Activated naive CD4-positive, alpha-beta T cell treated with anti-CD3 and anti-CD28 coated beads for 36 hours (primary cell): ENCODE results near the gene SCN1A. TPM values are rescaled to one million over a fixed set of nuclear protein-coding genes. Genes with fewer than 3 reads are reported as not detected.

Experiments used
- CTCF ChIA-PET: fragments of 350-600 bp; sonication (Branson Sonifier 250); formaldehyde crosslinking; loops from one replicate; lab custom pipeline; 2021; ENCODE audit warnings: antibody characterized with exemption; lab: Charles Lee
- DNase-seq: peaks from one replicate; pipeline ENCODE4 v3.0.0-alpha.2; 2020
- H3K27ac Mint-ChIP-seq: one replicate; pipeline ENCODE4 v1.8.0; 2021; ENCODE audit warnings: mild to moderate bottlenecking, mixed read lengths
- H3K27me3 Mint-ChIP-seq: one replicate; pipeline ENCODE4 v1.8.0; 2021; ENCODE audit warnings: low read depth, mixed read lengths
- H3K36me3 Mint-ChIP-seq: one replicate; pipeline ENCODE4 v1.8.0; 2021; ENCODE audit warnings: low read depth, mixed read lengths
- H3K4me1 Mint-ChIP-seq: one replicate; pipeline ENCODE4 v1.8.0; 2021; ENCODE audit warnings: low read depth, mixed read lengths
- H3K4me3 Mint-ChIP-seq: one replicate; pipeline ENCODE4 v1.8.0; 2021; ENCODE audit warnings: mild to moderate bottlenecking, moderate library complexity, mixed read lengths
- H3K9me3 Mint-ChIP-seq: one replicate; pipeline ENCODE4 v1.8.0; 2021; ENCODE audit warnings: mixed read lengths
- intact Hi-C: fragments of 100-400 bp; cut with micrococcal nuclease; formaldehyde crosslinking; loops from one replicate; pipeline ENCODE4 v1.15.1; 2023
- total RNA-seq, 2 experiments: library from RNA; stranded (reverse); gene quantifications; one replicate each; pipeline ENCODE4 v1.2.3, GENCODE V29; 2021

The SCN1A gene
- not detected for total RNA-seq

- intact Hi-C loops: loop anchor here (1.0 to 5.0 kb wide), 6 partner anchors 70 to 1135 kb away; partner anchors contain the start of gene SCN2A
- Mint-ChIP-seq H3K9me3 (no peaks in the 10 kb centered on the region), H3K27ac (no peak within 1 kb of the TSS), H3K36me3 (no peaks in the 10 kb centered on the region), H3K4me1 (peaks cover 2% of the 10 kb centered on the region), H3K27me3 (peaks cover 12% of the 10 kb centered on the region), H3K4me3 (no peak within 1 kb of the TSS)
- no peak for DNase-seq
- CTCF ChIA-PET: interaction anchor here (0.6 to 2.9 kb wide), 23 partner anchors 13 to 220 kb away, joined by 3 to 16 read pairs (median 4); partner anchors contain the start of gene TTC21B
These were observed at the start of gene SCN1A for GRCh38 chr2:166127217-166128155. TSS of gene SCN1A (minus strand) at chr2:166128020. CDS start at chr2:166073621, 54,399 bp downstream.

GRCh38 chr2:166173263-166173662 is 45.4 kb upstream of the SCN1A start:
- Mint-ChIP-seq H3K4me3 (no peak overlapping the region), H3K27me3 (peaks cover 13% of the 10 kb centered on the region), H3K36me3 (no peaks in the 10 kb centered on the region), H3K9me3 (no peaks in the 10 kb centered on the region), H3K27ac (no peak overlapping the region), H3K4me1 (no peaks in the 10 kb centered on the region)
- CTCF ChIA-PET: no interaction called here
- intact Hi-C loops: no loop called here
- no peak for DNase-seq

- H3K9me3 Mint-ChIP-seq: no peaks in the 10 kb centered on the region
- no peaks in the 10 kb centered on the region for H3K36me3 Mint-ChIP-seq
- H3K27me3 Mint-ChIP-seq: peaks cover 14% of the 10 kb centered on the region
- H3K4me1 Mint-ChIP-seq: no peaks in the 10 kb centered on the region
- intact Hi-C loops: no loop called here
- no peak for DNase-seq
- H3K27ac Mint-ChIP-seq: no peak overlapping the region
- no peak overlapping the region for H3K4me3 Mint-ChIP-seq
- CTCF ChIA-PET: no interaction called here
These were observed 43.4 kb upstream of the SCN1A start for GRCh38 chr2:166171216-166171615.

GRCh38 chr2:166170356-166170755 is 42.5 kb upstream of the SCN1A start:
- no peak for DNase-seq
- CTCF ChIA-PET: no interaction called here
- Mint-ChIP-seq H3K4me1 (no peaks in the 10 kb centered on the region), H3K9me3 (no peaks in the 10 kb centered on the region), H3K27me3 (peaks cover 14% of the 10 kb centered on the region), H3K36me3 (no peaks in the 10 kb centered on the region), H3K27ac (no peak overlapping the region), H3K4me3 (no peak overlapping the region)
- intact Hi-C loops: no loop called here

GRCh38 chr2:166167449-166167848 is 39.6 kb upstream of the SCN1A start:
- Mint-ChIP-seq H3K4me1 (no peaks in the 10 kb centered on the region), H3K4me3 (no peak overlapping the region), H3K36me3 (no peaks in the 10 kb centered on the region), H3K27me3 (peaks cover 15% of the 10 kb centered on the region), H3K27ac (no peak overlapping the region), H3K9me3 (no peaks in the 10 kb centered on the region)
- CTCF ChIA-PET: interaction anchor here (1.3 kb wide), 1 partner anchor 9 kb away, joined by 4 read pairs; no protein-coding TSS in a partner anchor
- intact Hi-C loops: no loop called here
- DNase-seq: no peak

- CTCF ChIA-PET: no interaction called here
- peaks cover 13% of the 10 kb centered on the region for H3K27me3 Mint-ChIP-seq
- H3K27ac Mint-ChIP-seq: no peak overlapping the region
- H3K36me3 Mint-ChIP-seq: no peaks in the 10 kb centered on the region
- no peaks in the 10 kb centered on the region for H3K4me1 Mint-ChIP-seq
- intact Hi-C loops: no loop called here
- no peaks in the 10 kb centered on the region for H3K9me3 Mint-ChIP-seq
- DNase-seq: no peak
- H3K4me3 Mint-ChIP-seq: no peak overlapping the region
These were observed 36.0 kb upstream of the SCN1A start for GRCh38 chr2:166163775-166164174.

GRCh38 chr2:166158546-166158945 is 30.7 kb upstream of the SCN1A start:
- intact Hi-C loops: no loop called here
- Mint-ChIP-seq H3K36me3 (no peaks in the 10 kb centered on the region), H3K27me3 (peaks cover 16% of the 10 kb centered on the region), H3K4me1 (no peaks in the 10 kb centered on the region), H3K27ac (no peak overlapping the region), H3K4me3 (no peak overlapping the region), H3K9me3 (no peaks in the 10 kb centered on the region)
- DNase-seq: no peak
- CTCF ChIA-PET: no interaction called here

- H3K36me3 Mint-ChIP-seq: no peaks in the 10 kb centered on the region
- DNase-seq: no peak
- no peaks in the 10 kb centered on the region for H3K4me1 Mint-ChIP-seq
- no peak overlapping the region for H3K27ac Mint-ChIP-seq
- H3K9me3 Mint-ChIP-seq: no peaks in the 10 kb centered on the region
- no peak overlapping the region for H3K4me3 Mint-ChIP-seq
- intact Hi-C loops: no loop called here
- CTCF ChIA-PET: no interaction called here
- peaks cover 19% of the 10 kb centered on the region for H3K27me3 Mint-ChIP-seq
These were observed 29.8 kb upstream of the SCN1A start for GRCh38 chr2:166157578-166157977.

- intact Hi-C loops: no loop called here
- H3K27me3 Mint-ChIP-seq: peaks cover 19% of the 10 kb centered on the region
- CTCF ChIA-PET: no interaction called here
These were observed 29.2 kb upstream of the SCN1A start for GRCh38 chr2:166156985-166157490.

GRCh38 chr2:166155589-166155988 is 27.8 kb upstream of the SCN1A start:
- H3K9me3 Mint-ChIP-seq: no peaks in the 10 kb centered on the region
- H3K4me1 Mint-ChIP-seq: no peaks in the 10 kb centered on the region
- CTCF ChIA-PET: no interaction called here
- no peak overlapping the region for H3K27ac Mint-ChIP-seq
- DNase-seq: no peak
- intact Hi-C loops: no loop called here
- H3K36me3 Mint-ChIP-seq: no peaks in the 10 kb centered on the region
- H3K4me3 Mint-ChIP-seq: no peak overlapping the region
- H3K27me3 Mint-ChIP-seq: peaks cover 19% of the 10 kb centered on the region

More at GRCh38 chr2:166156985-166157490, 29.2 kb upstream of the SCN1A start:
- no peak overlapping the region for H3K27ac Mint-ChIP-seq
- DNase-seq: no peak
- no peaks in the 10 kb centered on the region for H3K9me3 Mint-ChIP-seq
- no peaks in the 10 kb centered on the region for H3K4me1 Mint-ChIP-seq
- no peaks in the 10 kb centered on the region for H3K36me3 Mint-ChIP-seq
- H3K4me3 Mint-ChIP-seq: no peak overlapping the region

- intact Hi-C loops: no loop called here
- Mint-ChIP-seq H3K9me3 (no peaks in the 10 kb centered on the region), H3K4me1 (no peaks in the 10 kb centered on the region), H3K27me3 (peaks cover 19% of the 10 kb centered on the region), H3K36me3 (no peaks in the 10 kb centered on the region), H3K4me3 (no peak overlapping the region), H3K27ac (no peak overlapping the region)
- no peak for DNase-seq
- CTCF ChIA-PET: no interaction called here
These were observed 27.0 kb upstream of the SCN1A start for GRCh38 chr2:166154685-166155338.

- CTCF ChIA-PET: no interaction called here
- no peak overlapping the region for H3K4me3 Mint-ChIP-seq
- H3K4me1 Mint-ChIP-seq: no peaks in the 10 kb centered on the region
- H3K27me3 Mint-ChIP-seq: peaks cover 7% of the 10 kb centered on the region
- no peaks in the 10 kb centered on the region for H3K9me3 Mint-ChIP-seq
- DNase-seq: no peak
- no peak overlapping the region for H3K27ac Mint-ChIP-seq
- intact Hi-C loops: no loop called here
- no peaks in the 10 kb centered on the region for H3K36me3 Mint-ChIP-seq
These were observed 24.2 kb upstream of the SCN1A start for GRCh38 chr2:166152064-166152463.
